GM12801 (cell line): Measurements from ENCODE around the gene ZNF507.

ENCODE experiments used
- TF ChIP-seq, protein P1 (sequence below): IDR thresholded peaks from one replicate; pipeline ENCODE4 v1.5.1; 2011; ENCODE audit warnings: control low read depth; ENCODE audit not compliant: insufficient read length; ENCODE audit errors: extremely low read depth

ZNF507 gene

GRCh38 chr19:32330213-32330857, 15.1 kb upstream of the ZNF507 start:
- TF ChIP-seq, protein P1, sequence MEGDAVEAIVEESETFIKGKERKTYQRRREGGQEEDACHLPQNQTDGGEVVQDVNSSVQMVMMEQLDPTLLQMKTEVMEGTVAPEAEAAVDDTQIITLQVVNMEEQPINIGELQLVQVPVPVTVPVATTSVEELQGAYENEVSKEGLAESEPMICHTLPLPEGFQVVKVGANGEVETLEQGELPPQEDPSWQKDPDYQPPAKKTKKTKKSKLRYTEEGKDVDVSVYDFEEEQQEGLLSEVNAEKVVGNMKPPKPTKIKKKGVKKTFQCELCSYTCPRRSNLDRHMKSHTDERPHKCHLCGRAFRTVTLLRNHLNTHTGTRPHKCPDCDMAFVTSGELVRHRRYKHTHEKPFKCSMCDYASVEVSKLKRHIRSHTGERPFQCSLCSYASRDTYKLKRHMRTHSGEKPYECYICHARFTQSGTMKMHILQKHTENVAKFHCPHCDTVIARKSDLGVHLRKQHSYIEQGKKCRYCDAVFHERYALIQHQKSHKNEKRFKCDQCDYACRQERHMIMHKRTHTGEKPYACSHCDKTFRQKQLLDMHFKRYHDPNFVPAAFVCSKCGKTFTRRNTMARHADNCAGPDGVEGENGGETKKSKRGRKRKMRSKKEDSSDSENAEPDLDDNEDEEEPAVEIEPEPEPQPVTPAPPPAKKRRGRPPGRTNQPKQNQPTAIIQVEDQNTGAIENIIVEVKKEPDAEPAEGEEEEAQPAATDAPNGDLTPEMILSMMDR: no peak

GRCh38 chr19:32333227-32333626, 12.2 kb upstream of the ZNF507 start:
- TF ChIP-seq, protein P1: no peak

DNA sequence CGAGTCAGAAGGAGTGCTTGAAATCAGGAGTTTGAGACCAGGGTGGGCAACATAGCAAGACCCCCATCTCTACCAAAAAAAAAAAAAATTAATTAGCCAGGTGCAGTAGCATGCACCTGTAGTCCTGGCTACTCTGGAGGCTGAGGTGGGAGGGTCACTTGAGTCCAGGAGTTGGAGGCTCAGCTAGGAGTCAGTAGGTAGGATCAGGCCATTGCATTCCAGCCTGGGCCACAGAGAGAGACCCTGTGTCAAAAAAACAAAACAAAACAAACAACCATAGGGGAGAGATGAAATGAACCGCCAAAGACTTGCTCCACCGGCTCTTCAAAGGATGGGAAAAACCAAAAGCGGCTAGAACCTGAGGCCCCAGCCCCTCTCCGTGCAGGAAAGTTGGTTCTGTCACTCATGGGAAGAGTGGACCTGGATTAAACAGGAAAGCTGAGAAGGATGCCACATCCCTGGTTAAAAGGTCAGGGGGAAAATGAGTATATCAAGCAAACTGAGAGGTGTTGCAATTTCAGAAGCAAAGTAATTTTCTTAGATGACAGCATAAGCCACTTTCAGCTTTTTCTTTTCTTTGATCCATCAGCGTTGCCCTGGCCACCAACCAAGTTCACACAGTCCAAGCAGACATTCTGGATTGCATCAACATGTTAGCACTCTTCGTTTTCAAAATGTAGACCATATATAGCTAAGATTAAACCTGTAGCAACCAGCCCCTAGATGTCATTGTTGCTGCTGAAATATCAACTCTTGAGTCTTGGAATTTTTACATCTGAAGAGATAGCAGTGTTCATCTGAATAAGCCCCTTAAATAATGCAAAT, 8.9 kb upstream of the ZNF507 start:
- TF ChIP-seq, protein P1: no peak

- TF ChIP-seq, protein P1: no peak
Measured at GRCh38 chr19:32337084-32337808, 8.2 kb upstream of the ZNF507 start.

- TF ChIP-seq, protein P1: no peak
Measured at GRCh38 chr19:32339423-32339822, 6.0 kb upstream of the ZNF507 start.

DNA sequence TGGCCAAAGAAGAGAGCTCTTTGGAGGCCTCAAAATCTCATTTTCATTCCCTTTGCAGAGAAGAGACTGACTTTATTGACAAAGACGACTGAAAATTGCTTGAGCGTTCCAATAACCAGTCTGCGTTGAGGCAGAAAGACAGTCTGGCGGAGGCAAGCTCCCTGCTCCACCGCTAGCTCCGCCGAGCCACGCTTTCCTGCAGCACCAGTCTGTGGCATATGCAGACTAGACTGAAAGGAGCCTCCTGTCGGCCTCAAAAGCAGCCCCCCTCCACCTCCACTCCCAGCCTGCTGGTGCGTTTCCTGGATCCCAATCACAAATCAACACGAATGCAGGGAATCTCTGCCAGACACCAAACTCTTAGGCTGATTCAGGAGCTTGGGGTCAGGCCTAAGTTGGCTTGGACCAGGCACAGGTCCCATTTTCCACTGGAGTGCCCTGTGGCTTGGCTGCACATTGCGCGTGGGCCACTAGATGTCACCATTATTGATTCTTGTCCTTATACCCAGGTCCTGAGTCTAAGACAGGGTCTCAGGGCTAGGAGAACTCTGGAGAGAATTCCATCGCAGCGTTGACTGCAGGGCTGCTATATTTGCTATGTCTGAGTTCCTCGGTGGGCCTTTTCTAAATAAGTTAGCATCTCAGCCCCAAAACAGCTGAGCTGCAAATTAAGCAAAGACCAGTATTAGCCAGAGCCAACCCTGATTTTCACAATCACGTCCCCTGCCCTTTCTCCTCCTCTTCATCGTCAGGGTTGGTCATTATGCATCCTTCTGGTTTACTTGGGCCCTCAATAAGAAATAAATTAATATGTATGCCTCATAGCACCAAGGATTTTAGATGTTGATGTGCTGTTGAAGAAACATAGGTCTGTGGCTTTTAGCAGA, 5.2 kb upstream of the ZNF507 start:
- TF ChIP-seq, protein P1: no peak
